Measurements from ENCODE around the gene SRBD1.

SRBD1 gene

DNA sequence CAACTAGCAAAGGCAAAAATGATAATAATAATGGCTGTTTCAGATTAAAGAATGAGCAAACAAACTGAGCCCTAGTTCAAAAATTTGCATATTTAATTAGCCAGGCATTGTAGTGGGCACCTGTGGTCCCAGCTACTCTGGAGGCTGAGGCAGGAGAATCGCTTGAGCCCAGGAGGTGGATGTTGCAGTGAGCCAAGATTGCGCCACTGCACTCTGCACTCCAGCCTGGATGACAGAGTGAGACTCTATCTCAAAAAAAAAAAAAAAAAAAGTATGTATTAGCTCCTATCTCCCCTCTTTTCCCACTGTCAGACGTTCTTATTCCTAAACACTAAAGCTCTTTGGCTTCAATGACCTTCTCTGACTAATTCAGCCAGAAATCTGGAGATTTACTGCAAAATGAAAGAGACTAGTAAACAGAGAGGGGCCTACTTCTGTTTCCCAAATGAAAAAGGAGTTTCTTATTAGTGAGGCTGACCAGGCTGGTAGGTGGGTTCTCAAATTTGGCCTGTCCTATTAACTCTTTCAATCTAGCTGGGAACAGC is 3.9 kb upstream of the SRBD1 start:
- TF ChIP-seq EZH2phosphoT487 (IDR thresholded peaks at IDR 0.05; ENCODE audit: low read length) (no peak), EZH2 (optimal IDR thresholded peaks at IDR 0.05; ENCODE audit: low read depth, low read length) (no peak)
- TF ChIP-seq, protein P1, sequence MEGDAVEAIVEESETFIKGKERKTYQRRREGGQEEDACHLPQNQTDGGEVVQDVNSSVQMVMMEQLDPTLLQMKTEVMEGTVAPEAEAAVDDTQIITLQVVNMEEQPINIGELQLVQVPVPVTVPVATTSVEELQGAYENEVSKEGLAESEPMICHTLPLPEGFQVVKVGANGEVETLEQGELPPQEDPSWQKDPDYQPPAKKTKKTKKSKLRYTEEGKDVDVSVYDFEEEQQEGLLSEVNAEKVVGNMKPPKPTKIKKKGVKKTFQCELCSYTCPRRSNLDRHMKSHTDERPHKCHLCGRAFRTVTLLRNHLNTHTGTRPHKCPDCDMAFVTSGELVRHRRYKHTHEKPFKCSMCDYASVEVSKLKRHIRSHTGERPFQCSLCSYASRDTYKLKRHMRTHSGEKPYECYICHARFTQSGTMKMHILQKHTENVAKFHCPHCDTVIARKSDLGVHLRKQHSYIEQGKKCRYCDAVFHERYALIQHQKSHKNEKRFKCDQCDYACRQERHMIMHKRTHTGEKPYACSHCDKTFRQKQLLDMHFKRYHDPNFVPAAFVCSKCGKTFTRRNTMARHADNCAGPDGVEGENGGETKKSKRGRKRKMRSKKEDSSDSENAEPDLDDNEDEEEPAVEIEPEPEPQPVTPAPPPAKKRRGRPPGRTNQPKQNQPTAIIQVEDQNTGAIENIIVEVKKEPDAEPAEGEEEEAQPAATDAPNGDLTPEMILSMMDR (IDR thresholded peaks at IDR 0.05; ENCODE audit: low read length): no peak
- Histone ChIP-seq H4K20me1 (ENCODE audit: insufficient read depth, low read length) (no peaks in the 10 kb centered on the region), H3K4me1 (ENCODE audit: low read length) (peaks cover 38% of the 10 kb centered on the region), H3K27me3 (replicated peaks; ENCODE audit: insufficient read depth, low read length) (no peaks in the 10 kb centered on the region), H3K4me3 (ENCODE audit: low read length) (no peak overlapping the region), H3F3A (ENCODE audit: insufficient read depth, low read length) (peaks cover 13% of the 10 kb centered on the region), H3K9me3 (replicated peaks; ENCODE audit: insufficient read depth, low read length) (no peaks in the 10 kb centered on the region), H3K79me2 (ENCODE audit: low read length) (peaks cover 6% of the 10 kb centered on the region), H3K4me2 (ENCODE audit: low read depth, low read length) (no peak overlapping the region), H3K9ac (ENCODE audit: low read length) (no peak overlapping the region), H2AFZ (ENCODE audit: low read length) (no peak overlapping the region), H3K27ac (ENCODE audit: low read length) (no peak overlapping the region), H3K36me3 (replicated peaks; ENCODE audit: insufficient read depth, low read length) (no peaks in the 10 kb centered on the region), H3K9me2 (replicated peaks; ENCODE audit: insufficient read depth, low read length) (no peaks in the 10 kb centered on the region)
- no peak for DNase-seq

DNA sequence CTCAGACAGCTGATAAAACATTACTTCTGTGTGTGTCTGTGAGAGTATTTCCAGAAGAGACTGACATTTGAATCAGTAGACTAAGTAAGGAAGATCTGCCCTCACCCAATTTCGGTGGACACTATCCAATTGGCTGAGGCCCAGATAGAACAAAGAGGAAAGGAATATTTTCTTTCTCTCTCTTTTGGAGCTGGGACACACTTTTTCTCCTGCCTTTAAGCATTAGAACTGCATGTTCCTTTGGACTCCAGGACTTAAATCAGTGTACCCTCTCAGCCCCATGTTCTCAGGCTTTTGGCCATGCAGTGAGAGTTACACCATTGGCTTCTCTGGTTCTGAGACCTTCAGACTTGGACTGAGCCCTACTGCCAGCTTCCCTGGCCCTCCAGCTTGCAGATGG is 3.3 kb upstream of the SRBD1 start:
- H3K36me3 ChIP-seq (replicated peaks; ENCODE audit: insufficient read depth, low read length): no peaks in the 10 kb centered on the region
- no peaks in the 10 kb centered on the region for H4K20me1 ChIP-seq (ENCODE audit: insufficient read depth, low read length)
- peaks cover 12% of the 10 kb centered on the region for H3K79me2 ChIP-seq (ENCODE audit: low read length)
- TF ChIP-seq EZH2phosphoT487 (IDR thresholded peaks at IDR 0.05; ENCODE audit: low read length) (no peak), EZH2 (optimal IDR thresholded peaks at IDR 0.05; ENCODE audit: low read depth, low read length) (no peak)
- TF ChIP-seq, protein P1 (IDR thresholded peaks at IDR 0.05; ENCODE audit: low read length): no peak
- no peaks in the 10 kb centered on the region for H3K27me3 ChIP-seq (replicated peaks; ENCODE audit: insufficient read depth, low read length)
- H3K9me2 ChIP-seq (replicated peaks; ENCODE audit: insufficient read depth, low read length): no peaks in the 10 kb centered on the region
- no peak overlapping the region for H3K4me2 ChIP-seq (ENCODE audit: low read depth, low read length)
- no peak overlapping the region for H3K9ac ChIP-seq (ENCODE audit: low read length)
- no peak overlapping the region for H2AFZ ChIP-seq (ENCODE audit: low read length)
- H3K27ac ChIP-seq (ENCODE audit: low read length): no peak overlapping the region
- no peak for DNase-seq
- H3K4me3 ChIP-seq (ENCODE audit: low read length): no peak overlapping the region
- peaks cover 13% of the 10 kb centered on the region for H3F3A ChIP-seq (ENCODE audit: insufficient read depth, low read length)
- H3K9me3 ChIP-seq (replicated peaks; ENCODE audit: insufficient read depth, low read length): no peaks in the 10 kb centered on the region
- H3K4me1 ChIP-seq (ENCODE audit: low read length): peaks cover 41% of the 10 kb centered on the region

DNA sequence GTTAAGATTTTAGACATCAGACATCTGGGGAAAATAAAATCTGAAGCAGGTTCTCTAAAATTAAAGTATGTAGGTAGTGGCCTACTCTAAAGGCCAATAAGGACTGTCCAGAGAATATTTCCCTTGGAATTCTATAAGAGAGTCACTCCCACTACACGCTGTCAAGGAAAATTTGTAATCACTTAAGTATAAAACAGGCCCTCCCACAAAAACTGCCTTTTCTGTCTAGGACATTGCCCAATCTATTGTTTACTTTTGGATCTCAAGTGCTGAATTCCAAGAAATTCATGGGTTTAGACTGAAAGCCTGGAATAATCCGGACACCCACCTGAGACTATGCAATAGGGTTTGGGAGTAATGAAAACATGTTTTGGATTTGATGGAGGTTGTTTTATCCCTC is 1.7 kb upstream of the SRBD1 start:
- H3K9me3 ChIP-seq (replicated peaks; ENCODE audit: insufficient read depth, low read length): no peaks in the 10 kb centered on the region
- peaks cover 33% of the 10 kb centered on the region for H3K4me1 ChIP-seq (ENCODE audit: low read length)
- no peak overlapping the region for H3K4me2 ChIP-seq (ENCODE audit: low read depth, low read length)
- H2AFZ ChIP-seq (ENCODE audit: low read length): no peak overlapping the region
- TF ChIP-seq EZH2phosphoT487 (IDR thresholded peaks at IDR 0.05; ENCODE audit: low read length) (no peak), EZH2 (optimal IDR thresholded peaks at IDR 0.05; ENCODE audit: low read depth, low read length) (no peak)
- TF ChIP-seq, protein P1 (IDR thresholded peaks at IDR 0.05; ENCODE audit: low read length): no peak
- no peaks in the 10 kb centered on the region for H3K36me3 ChIP-seq (replicated peaks; ENCODE audit: insufficient read depth, low read length)
- H3K9me2 ChIP-seq (replicated peaks; ENCODE audit: insufficient read depth, low read length): no peaks in the 10 kb centered on the region
- no peak overlapping the region for H3K27ac ChIP-seq (ENCODE audit: low read length)
- no peak overlapping the region for H3K9ac ChIP-seq (ENCODE audit: low read length)
- DNase-seq: no peak
- H4K20me1 ChIP-seq (ENCODE audit: insufficient read depth, low read length): no peaks in the 10 kb centered on the region
- H3K79me2 ChIP-seq (ENCODE audit: low read length): peaks cover 28% of the 10 kb centered on the region
- H3K27me3 ChIP-seq (replicated peaks; ENCODE audit: insufficient read depth, low read length): no peaks in the 10 kb centered on the region
- no peak overlapping the region for H3K4me3 ChIP-seq (ENCODE audit: low read length)
- peaks cover 10% of the 10 kb centered on the region for H3F3A ChIP-seq (ENCODE audit: insufficient read depth, low read length)

Data from MM.1S (cell line).